HG03558 (cell line): ENCODE data around the gene COL15A1.
"Not testable (repeated sequence)": the region's sequence is repeated elsewhere in the genome, so short reads cannot be mapped to it uniquely, and the experiment has no call there.

Experiments used
- ATAC-seq: cut with Tn5 transposase; IDR thresholded peaks from one replicate; pipeline ENCODE4 v1.9.1; 2021; ENCODE audit warnings: moderate number of reproducible peaks; ENCODE audit not compliant: unreplicated experiment; ENCODE audit errors: extremely low read depth

The COL15A1 gene

GRCh38 chr9:99096409-99096808 lies 152.7 kb downstream of the COL15A1 start:
- ATAC-seq: no peak

- ATAC-seq: not testable (repeated sequence)
Observed at GRCh38 chr9:99099806-99100585, 156.3 kb downstream of the COL15A1 start.

DNA sequence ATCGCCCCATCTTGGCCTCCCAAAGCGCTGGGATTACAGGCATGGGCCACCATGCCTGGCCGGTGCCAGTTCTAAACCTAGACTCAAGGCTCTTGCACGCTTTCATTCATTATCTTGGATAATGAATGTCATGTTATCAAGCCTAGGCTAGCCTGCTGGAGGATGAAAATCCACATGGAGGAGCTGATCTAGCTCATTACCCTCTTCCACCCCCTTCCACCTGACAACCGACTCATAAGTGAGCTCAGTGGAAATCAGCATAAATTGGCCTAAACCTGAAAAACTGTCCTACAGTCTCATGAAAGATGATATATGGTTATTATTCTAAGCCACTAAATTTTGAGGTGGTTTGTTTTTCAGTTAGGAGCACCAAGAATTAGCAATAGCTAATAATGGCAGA lies 157.6 kb downstream of the COL15A1 start:
- ATAC-seq: no peak

GRCh38 chr9:99101812-99102211 lies 158.1 kb downstream of the COL15A1 start:
- ATAC-seq: no peak

GRCh38 chr9:99103054-99103895 lies 159.6 kb downstream of the COL15A1 start:
- ATAC-seq: no peak

DNA sequence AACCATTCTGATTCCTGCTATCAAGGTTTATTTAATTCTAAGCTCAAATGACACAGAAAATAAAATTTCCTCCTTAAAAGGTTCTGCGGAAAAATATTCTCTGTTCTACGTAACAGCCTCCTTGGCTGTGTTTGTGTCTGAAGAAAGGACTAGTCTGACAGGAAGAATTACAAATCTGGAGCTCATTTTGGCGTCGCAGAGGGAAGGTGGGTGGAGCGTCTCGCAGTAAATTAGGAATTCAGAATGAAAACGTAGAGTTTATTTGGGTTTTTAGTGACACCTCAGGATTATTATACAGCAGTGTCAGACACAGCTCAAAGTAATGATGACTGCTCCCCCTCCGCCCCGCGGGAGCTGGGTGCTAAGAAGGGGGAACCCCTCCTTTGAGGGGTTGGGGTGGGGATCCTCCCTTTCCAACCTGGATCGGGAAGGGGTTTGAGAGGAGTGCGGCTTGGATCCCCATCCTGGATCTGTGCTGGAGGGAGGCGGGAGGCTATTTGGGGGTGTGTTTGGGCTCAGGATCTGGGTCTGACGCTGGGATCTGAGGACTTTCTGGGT lies 160.3 kb downstream of the COL15A1 start:
- no peak for ATAC-seq

- peak; percentile 75 for ATAC-seq
Observed at GRCh38 chr9:99104459-99105151, 160.9 kb downstream of the COL15A1 start, which contains the start of gene TGFBR1. TSS of gene TGFBR1 (plus strand) at chr9:99105113. CDS start at chr9:99105206, 93 bp downstream.

GRCh38 chr9:99105152-99106043 lies 161.7 kb downstream of the COL15A1 start:
- peak; percentile 31 for ATAC-seq

GRCh38 chr9:99106044-99106375 lies 162.3 kb downstream of the COL15A1 start:
- no peak for ATAC-seq

DNA sequence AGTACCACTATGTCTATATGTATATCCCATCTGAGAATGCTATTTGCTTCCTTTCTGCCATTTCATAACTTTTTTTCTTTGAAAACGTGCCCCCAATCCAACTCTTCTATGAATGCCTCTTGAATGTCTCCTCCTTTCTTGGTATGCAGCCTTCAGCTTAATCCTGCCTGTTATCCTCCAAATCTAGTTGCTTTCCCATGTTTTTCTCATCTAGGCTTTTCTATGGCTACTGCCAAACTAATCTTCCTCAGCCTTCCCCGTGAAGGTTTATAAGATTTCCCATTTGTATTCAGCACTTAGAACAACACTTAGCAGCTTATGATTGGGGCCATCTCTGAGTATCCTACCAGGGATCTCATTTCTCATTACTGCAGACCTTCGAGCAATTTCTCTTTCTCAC lies 163.7 kb downstream of the COL15A1 start:
- ATAC-seq: no peak

DNA sequence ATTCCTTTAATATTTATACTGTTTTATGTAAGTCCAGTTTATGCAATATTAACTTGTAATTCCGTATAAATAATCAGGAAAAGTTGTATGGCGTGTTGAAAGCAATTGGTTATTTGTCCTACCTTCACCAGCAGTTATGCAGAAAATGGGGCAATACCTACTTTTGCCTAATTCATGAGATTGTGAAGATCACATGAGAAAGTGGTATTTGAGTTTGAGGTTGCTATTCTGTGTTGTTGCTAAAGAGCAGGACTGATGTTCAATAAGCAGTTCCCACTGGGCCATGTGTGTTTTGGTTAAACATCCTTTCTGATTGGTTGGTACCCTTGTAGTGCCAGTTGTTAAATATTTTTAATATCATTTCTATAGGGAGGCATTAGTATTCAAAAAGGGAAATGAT lies 164.4 kb downstream of the COL15A1 start:
- no peak for ATAC-seq

DNA sequence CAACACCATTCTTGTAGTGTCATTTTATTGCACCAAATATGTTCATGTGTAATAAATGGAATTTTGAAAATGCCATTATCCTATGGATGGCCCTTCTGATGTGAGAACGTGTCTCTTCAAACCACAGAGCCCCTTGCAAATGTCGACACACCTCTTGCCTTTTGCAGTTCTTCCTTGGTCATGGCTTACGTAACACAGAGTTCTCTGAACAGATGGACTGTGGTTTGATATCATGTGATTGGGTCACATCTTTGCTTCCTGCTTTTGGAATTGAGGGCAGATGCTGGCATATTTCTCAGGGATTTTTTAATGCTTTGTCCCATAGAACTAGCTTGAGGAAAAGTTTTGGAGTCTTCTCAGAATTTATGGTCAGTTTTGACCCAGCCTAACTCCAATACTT lies 165.8 kb downstream of the COL15A1 start:
- ATAC-seq: no peak

DNA sequence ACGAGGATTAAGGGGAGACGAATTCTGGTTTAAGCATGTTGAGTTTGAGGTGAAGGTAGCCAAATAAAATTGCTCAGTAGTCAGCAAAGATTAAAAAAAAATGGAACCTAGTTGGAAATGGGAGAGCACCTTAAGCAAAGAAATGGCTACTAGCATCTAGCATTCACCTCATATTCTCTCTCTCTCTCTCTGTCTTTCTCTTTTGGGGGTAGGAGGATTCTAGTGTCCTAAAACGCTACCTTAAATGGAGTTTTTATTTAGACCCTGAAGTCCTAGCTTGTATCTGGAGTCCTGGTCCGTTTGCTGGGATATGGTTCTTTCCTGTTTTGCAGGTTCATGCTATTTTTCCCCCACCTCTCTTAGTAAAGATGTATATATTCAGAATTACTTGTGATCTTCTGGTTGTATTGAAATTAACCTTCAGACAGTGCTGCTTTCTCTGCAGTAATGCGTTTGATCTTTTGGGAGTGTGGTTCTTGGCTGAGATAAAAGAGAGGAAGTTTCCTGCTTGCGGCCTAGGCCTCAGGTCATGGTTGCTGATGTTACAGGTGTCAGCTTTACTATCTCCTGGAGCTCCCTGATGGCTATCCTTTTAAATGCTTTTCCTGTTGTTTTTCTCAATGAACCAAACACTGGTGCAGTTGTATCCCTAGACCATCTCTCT lies 169.2 kb downstream of the COL15A1 start:
- no peak for ATAC-seq

DNA sequence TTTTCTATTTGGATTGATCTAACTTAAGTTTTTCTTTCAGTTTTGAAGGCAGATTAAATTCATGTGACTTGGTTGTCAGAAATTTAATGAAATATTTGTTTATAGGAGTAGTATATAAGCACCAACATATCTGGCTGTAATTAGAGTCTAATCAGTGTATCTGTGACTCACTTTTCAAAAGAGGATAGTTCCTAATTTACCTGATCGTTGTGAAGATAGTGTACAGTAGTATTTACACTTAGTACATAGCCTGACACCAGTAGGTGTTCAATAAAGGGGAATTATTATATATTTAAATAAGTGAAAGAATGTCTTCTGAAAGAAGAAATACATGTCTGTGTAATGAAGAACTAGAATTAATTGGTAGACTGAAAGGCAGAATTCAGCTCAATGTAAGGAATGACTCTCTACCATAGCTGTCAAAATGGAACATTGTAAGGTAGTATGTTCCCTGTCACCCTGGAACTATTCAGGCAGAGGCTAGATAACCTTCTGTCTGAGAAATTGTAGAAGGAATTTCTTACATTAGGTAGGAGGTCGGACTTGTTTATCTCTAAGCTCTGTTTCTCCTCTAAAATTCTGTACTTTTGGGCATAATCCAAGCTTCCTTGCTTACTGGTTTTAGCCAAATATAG lies 169.8 kb downstream of the COL15A1 start:
- ATAC-seq: no peak

DNA sequence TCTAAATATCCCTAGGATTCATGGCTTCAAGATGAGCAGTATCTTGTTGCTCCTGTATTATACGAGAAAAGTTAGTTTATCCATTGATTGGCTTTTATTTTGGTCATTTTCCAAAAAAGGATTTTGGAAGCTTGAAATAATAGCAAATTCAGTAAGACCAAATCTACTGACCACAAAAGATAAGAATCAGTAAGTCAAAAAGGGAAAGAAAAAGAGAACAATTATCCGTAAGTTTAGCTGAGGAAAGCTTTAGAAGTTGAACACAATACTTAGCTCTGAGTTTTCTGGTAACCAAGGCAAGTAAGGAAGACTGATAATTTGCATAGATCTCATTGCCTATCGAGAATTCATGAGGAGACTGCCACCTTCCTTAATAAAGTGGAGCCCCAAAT lies 170.3 kb downstream of the COL15A1 start:
- ATAC-seq: no peak

- no peak for ATAC-seq
Observed at GRCh38 chr9:99114846-99115500, 171.3 kb downstream of the COL15A1 start.

GRCh38 chr9:99116003-99116411 lies 172.3 kb downstream of the COL15A1 start:
- ATAC-seq: no peak

- peak; percentile 93 for ATAC-seq
Observed at GRCh38 chr9:99118782-99119466, 175.2 kb downstream of the COL15A1 start.
